ENCODE data around the gene CTNNA3. TPM values are rescaled to one million over a fixed set of nuclear protein-coding genes. Genes with fewer than 3 reads are reported as not detected.

Gene CTNNA3
- total and polyA plus RNA-seq, 2 donors (not counting 1 experiment from before 2014, with no cell fraction given) = not detected

DNA sequence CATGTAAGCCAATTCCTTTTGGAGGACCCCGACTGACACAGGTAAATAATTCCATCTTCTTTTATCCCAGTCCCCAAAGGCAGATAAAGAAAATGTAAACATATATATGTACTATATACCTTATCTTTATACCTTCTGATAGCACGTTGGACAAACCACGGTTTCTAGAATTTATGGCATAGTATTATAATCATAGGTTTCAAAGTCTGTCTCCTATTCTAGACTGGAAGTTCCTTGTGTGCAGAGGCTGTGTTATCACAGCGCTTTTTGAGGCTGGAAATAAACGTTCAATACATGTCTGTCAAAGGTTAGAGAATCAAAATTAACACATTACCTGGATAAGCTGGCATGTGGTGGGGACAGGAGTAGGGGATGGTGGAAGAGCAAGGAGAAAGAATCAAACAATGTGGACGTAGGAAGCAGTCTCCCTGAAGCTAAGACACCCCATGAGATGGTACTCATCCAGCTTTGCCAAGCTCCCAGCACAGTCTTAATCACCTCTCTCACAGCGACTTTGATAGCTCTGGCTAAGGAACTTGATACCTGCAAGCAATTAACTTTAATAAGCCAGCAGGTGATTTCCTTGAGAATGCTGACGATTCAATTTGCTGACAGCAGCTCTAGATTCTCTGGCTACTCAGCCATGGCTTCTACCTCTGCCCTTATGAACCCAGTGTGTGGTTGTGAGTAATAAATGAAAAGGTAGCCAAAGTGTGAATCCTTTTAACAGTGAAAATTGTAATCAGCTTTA lies 978.6 kb downstream of the CTNNA3 start:
- Histone ChIP-seq H3K4me2 (ENCODE audit: extremely low read depth, insufficient read depth, low read length) (no peak overlapping the region), H3K4me3 (replicated peaks in 1 of 4; ENCODE audit: control extremely low read depth in 1 of 4, insufficient read depth in 1 of 4, low read depth in 3 of 4, low read length in 4 of 4) (no peak overlapping the region), H3K79me2 (ENCODE audit: control insufficient read depth, insufficient read depth, low read length) (no peaks in the 10 kb centered on the region), H3K36me3 (ENCODE audit: control insufficient read depth, insufficient read depth, low read length) (no peaks in the 10 kb centered on the region), H3K27me3 (ENCODE audit: control insufficient read depth, insufficient read depth, low read length) (no peaks in the 10 kb centered on the region), H2AFZ (ENCODE audit: low read length) (no peak overlapping the region), H3K27ac (ENCODE audit: insufficient read depth, low read length) (no peak overlapping the region), H3K4me1 (ENCODE audit: control insufficient read depth, extremely low read depth, insufficient read depth, low read length) (no peaks in the 10 kb centered on the region), H3K9me3 (ENCODE audit: control insufficient read depth, insufficient read depth, low read depth, low read length) (no peaks in the 10 kb centered on the region), H3K9ac (ENCODE audit: insufficient read depth, low read length) (no peak overlapping the region), H4K20me1 (ENCODE audit: control insufficient read depth, extremely low read depth, insufficient read depth, low read length) (no peaks in the 10 kb centered on the region)
- TF ChIP-seq CTCF (conservative IDR thresholded peaks at IDR 0.05 in 1 of 2, IDR thresholded peaks at IDR 0.05 in 1 of 2; ENCODE audit: low read depth in 1 of 2, low read length in 2 of 2) = no peak
- TF ChIP-seq EZH2 (IDR thresholded peaks at IDR 0.05; ENCODE audit: low read length, missing control alignments) = no peak
- no peak for DNase-seq (ENCODE audit: low read depth in 2 of 2)

GRCh38 chr10:66714741-66715140 lies 981.3 kb downstream of the CTNNA3 start:
- DNase-seq (ENCODE audit: low read depth in 2 of 2) = peak; percentile 20 to 56
- Histone ChIP-seq H3K9me3 (ENCODE audit: control insufficient read depth, insufficient read depth, low read depth, low read length) (no peaks in the 10 kb centered on the region), H3K27me3 (ENCODE audit: control insufficient read depth, insufficient read depth, low read length) (no peaks in the 10 kb centered on the region), H4K20me1 (ENCODE audit: control insufficient read depth, extremely low read depth, insufficient read depth, low read length) (no peaks in the 10 kb centered on the region), H3K4me1 (ENCODE audit: control insufficient read depth, extremely low read depth, insufficient read depth, low read length) (no peaks in the 10 kb centered on the region), H3K79me2 (ENCODE audit: control insufficient read depth, insufficient read depth, low read length) (no peaks in the 10 kb centered on the region), H3K27ac (ENCODE audit: insufficient read depth, low read length) (no peak overlapping the region), H3K4me3 (replicated peaks in 1 of 4; ENCODE audit: control extremely low read depth in 1 of 4, insufficient read depth in 1 of 4, low read depth in 3 of 4, low read length in 4 of 4) (no peak overlapping the region), H2AFZ (ENCODE audit: low read length) (no peak overlapping the region), H3K36me3 (ENCODE audit: control insufficient read depth, insufficient read depth, low read length) (no peaks in the 10 kb centered on the region), H3K9ac (ENCODE audit: insufficient read depth, low read length) (no peak overlapping the region), H3K4me2 (ENCODE audit: extremely low read depth, insufficient read depth, low read length) (no peak overlapping the region)
- TF ChIP-seq CTCF (conservative IDR thresholded peaks at IDR 0.05 in 1 of 2, IDR thresholded peaks at IDR 0.05 in 1 of 2; ENCODE audit: low read depth in 1 of 2, low read length in 2 of 2) (no peak), EZH2 (IDR thresholded peaks at IDR 0.05; ENCODE audit: low read length, missing control alignments) (no peak)

GRCh38 chr10:66713387-66713786 lies 982.6 kb downstream of the CTNNA3 start:
- Histone ChIP-seq H3K4me3 (replicated peaks in 1 of 4; ENCODE audit: control extremely low read depth in 1 of 4, insufficient read depth in 1 of 4, low read depth in 3 of 4, low read length in 4 of 4) (no peak overlapping the region), H3K27me3 (ENCODE audit: control insufficient read depth, insufficient read depth, low read length) (no peaks in the 10 kb centered on the region), H3K36me3 (ENCODE audit: control insufficient read depth, insufficient read depth, low read length) (no peaks in the 10 kb centered on the region), H3K4me2 (ENCODE audit: extremely low read depth, insufficient read depth, low read length) (no peak overlapping the region), H3K9ac (ENCODE audit: insufficient read depth, low read length) (no peak overlapping the region), H3K27ac (ENCODE audit: insufficient read depth, low read length) (no peak overlapping the region), H3K79me2 (ENCODE audit: control insufficient read depth, insufficient read depth, low read length) (no peaks in the 10 kb centered on the region), H3K9me3 (ENCODE audit: control insufficient read depth, insufficient read depth, low read depth, low read length) (no peaks in the 10 kb centered on the region), H2AFZ (ENCODE audit: low read length) (no peak overlapping the region), H4K20me1 (ENCODE audit: control insufficient read depth, extremely low read depth, insufficient read depth, low read length) (no peaks in the 10 kb centered on the region), H3K4me1 (ENCODE audit: control insufficient read depth, extremely low read depth, insufficient read depth, low read length) (no peaks in the 10 kb centered on the region)
- DNase-seq (ENCODE audit: low read depth in 2 of 2) = no peak
- no peak for TF ChIP-seq EZH2 (IDR thresholded peaks at IDR 0.05; ENCODE audit: low read length, missing control alignments)
- no peak for TF ChIP-seq CTCF (conservative IDR thresholded peaks at IDR 0.05 in 1 of 2, IDR thresholded peaks at IDR 0.05 in 1 of 2; ENCODE audit: low read depth in 1 of 2, low read length in 2 of 2)
